Myocyte (in vitro differentiated cells): ENCODE data around the gene OR2A12. TPM values are rescaled to one million over a fixed set of nuclear protein-coding genes. Genes with fewer than 3 reads are reported as not detected.
"Not testable (repeated sequence)": the region's sequence is repeated elsewhere in the genome, so short reads cannot be mapped to it uniquely, and the experiment has no call there.

Experiments
- DNase-seq: peaks from one replicate; pipeline ENCODE4 v3.0.0-alpha.2; 2012; ENCODE audit warnings: low read depth
- polyA plus RNA-seq: library from polyadenylated mRNA; unstranded; fragments of >200 nt; gene quantifications from one replicate; pipeline ENCODE4 v1.2.1, GENCODE V29; 2012; ENCODE audit warnings: missing spikeins
- total RNA-seq: library from RNA; depleted of rRNA; stranded (reverse); fragments of >200 nt; gene quantifications from 2 replicates; pipeline ENCODE4 v1.2.3, GENCODE V29; 2014

The OR2A12 gene, protein sequence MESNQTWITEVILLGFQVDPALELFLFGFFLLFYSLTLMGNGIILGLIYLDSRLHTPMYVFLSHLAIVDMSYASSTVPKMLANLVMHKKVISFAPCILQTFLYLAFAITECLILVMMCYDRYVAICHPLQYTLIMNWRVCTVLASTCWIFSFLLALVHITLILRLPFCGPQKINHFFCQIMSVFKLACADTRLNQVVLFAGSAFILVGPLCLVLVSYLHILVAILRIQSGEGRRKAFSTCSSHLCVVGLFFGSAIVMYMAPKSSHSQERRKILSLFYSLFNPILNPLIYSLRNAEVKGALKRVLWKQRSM
- not detected in 2 replicates for total RNA-seq
- polyA plus RNA-seq, result not detected

DNA sequence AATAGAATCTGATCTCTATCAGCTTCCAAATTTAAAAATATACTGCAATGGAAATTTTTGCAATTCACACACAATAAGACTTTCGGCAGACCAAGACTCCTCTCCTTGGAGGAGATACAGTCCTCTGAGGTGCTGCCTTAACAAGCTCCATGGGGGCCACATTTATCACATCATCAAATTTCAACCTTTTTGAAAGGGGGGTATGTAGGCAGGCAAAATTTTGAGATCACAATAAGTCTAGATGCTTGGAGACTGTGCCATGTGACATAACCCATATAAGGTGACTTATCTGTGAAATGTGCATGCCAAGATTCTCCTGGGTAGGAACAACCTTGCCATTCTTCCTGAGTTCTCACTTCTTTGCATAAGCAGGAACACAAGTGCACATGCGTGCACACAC, at the start of gene OR2A12:
OR2A12 (plus strand) TSS at position 301 of the 400 bp plus-strand sequence. CDS start 8,830 bp downstream, outside the sequence.
- DNase-seq, result no peak

DNA sequence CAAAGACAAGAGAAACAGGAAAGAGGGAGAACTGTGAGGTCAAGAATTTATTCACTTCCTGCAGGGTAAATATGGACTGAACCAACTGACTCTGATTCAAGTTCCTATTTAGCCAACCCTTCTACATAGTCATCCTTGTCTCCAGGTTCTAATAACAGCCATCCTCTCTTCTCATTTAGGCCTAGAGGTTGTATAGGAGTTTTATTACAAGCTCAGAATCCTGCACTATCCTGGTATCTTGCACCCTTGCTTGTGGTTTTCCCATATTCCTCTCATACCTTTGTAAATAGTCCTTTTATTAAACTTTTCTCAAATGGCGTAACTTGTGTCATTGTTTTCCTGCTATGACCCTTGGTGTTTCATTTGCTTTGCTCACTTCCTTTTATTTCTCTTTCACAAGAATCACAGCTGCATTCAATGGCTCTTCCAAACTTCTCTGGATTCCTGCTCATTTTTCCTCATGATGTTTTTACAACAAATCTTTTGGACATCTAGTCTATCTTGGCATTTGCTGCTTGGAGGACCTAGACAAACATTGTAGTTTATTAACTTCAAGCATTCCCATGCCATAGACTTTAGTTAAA, 49.7 kb upstream of the OR2A12 start:
- no peak for DNase-seq

DNA sequence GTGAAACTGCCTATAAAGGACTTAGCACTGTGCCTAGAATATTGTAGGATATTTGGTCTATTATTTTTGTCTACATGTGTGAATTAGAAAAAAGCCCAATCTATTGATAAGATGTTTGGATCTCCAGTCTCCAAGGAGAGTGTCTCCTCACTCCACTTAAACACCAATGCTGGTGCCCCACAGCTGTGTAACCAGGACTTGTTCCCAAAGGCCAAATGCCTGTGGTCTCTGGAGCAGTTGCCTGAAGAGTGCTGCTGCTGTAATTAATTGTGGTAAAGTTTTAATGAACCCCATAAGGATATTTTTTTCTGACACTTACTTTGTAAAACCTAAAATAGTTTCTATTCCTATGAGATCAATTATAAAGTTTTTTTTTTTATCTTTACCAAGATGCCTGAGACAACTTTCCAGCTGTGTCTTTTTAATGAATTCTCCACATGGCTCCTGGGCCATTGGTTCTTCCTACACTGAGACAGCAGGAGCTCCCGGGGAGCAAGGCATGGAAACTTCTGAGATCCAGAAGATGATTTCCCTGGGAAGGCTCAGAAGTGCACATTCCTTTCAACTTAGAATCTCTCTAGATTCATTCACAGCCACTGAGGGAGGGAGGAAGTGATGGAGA, 48.6 kb upstream of the OR2A12 start:
- DNase-seq, result peak; percentile 65

DNA sequence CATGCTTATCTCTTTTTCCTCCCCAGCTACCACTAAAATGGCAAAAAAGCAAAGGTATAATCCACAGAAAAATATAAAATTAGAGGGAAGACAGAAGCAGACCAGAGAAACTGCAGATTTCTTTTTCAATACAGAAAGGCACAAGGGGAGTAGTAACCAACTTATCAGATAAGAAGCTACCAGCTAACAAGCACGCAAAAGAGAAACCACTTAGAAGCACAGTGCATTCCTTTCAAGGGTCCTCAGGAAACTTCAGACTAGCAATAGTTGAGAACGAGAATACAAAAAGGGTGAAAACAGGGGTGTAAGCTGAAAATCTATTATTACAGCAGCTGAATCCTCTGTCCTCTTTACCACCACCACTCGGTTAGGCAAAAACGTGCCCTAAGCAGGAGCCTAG, 47.2 kb upstream of the OR2A12 start:
- DNase-seq, result no peak

DNA sequence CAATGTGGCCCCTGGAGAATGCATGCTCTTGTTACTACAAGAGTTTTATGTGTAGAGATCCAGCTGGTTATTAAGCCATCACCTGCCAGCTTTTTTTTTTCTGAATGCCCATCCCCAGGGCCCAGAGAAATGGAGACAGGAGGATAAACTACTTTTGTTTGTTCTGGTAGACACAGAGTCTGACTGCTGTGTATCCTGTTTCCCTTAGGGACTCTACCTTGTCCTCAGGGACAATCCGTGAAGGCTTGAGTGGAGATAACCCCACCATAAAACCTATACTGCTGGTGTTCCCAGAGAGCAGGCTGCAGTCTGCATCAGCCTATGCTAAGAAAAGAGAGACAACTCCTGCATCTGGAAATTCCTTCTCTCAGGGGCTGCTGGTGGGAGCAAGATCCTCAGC, 37.4 kb upstream of the OR2A12 start, which contains the start of gene OR2A5:
OR2A5 (plus strand) TSS at position 301 of the 400 bp plus-strand sequence. CDS start 1,454 bp downstream, outside the sequence.
- DNase-seq, result no peak

DNA sequence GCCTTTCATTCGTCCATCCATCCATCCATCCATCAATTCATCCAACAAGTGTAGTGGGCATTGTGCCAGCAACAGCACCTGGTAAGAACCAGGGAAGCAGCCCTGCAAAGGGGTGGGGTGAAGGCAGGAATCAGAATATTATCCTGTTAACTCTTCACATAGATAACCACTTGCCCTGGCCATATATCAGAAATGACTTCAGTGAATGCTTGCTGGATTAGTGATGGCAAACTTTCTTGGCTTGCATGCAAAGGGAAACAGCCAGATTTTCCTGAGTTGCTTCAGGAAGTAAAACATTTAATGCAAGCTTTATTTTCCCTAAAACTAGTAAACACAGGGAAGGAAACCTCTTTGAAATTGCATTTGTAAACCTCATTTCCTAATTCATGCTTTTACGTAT, 36.6 kb upstream of the OR2A12 start:
- DNase-seq, result no peak

DNA sequence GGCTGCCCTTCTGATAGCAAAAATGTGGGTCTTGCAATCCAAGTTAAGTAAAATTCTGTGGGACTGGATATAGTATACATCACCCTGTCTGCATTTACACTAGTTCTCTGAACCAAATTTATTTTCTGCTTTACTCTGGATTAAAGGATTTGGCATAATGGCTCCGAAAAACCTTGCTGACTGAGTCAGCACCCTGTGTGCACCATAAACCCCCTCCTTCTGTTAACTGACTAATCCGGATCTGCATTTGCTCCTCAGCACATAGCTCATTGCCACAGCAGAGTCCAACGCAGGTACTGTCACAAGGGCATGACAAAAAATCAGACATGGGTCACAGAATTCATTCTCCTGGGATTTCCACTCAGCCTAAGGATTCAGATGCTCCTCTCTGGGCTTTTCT, 36.0 kb upstream of the OR2A12 start:
- no peak for DNase-seq

DNA sequence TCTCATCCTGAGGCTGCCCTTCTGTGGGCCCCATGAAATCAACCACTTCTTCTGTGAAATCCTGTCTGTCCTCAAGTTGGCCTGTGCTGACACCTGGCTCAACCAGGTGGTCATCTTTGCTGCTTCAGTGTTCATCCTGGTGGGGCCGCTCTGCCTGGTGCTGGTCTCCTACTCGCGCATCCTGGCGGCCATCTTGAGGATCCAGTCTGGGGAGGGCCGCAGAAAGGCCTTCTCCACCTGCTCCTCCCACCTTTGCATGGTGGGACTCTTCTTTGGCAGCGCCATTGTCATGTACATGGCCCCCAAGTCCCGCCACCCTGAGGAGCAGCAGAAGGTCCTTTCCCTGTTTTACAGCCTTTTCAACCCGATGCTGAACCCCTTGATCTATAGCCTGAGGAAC, 35.2 kb upstream of the OR2A12 start:
- not testable (repeated sequence) for DNase-seq

DNA sequence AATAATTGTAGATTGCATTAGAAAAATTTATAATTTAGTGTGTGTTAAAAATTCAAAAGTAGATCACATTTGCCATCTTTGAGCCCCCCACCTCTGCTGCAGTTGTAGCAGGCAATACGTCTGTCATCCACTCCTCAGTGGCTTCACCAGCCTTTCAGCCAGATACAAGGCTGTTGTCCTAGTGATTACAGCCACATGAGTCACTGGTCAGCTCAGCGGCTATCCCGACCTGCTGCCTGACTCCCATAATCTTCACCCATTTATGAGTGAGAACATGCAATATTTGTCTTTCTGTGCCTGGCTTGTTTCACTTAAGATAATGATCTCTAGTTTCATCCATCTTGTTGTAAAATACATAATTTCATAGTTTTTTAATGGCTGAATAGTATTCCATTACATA, 28.1 kb upstream of the OR2A12 start:
- DNase-seq, result peak; percentile 22

DNA sequence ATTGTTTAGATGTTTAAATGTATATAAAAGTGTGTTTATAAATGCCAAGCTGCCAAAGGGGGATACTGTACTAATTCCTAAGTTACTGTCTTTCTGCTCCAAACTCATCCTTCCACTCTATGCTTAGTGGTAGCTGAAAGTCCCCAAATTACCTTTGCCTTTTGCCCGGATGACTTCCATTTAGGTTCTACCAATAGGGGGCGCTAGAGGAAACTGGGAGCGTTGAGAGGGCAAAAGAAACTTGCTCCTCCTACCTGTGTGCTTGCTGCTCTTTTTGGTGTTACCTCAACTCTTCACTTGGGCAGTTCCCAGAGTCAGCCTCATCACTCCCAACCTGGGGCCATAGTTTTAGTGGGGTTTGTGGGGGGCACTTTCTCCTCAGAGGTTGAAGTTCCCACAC, 22.4 kb upstream of the OR2A12 start:
- DNase-seq, result no peak

DNA sequence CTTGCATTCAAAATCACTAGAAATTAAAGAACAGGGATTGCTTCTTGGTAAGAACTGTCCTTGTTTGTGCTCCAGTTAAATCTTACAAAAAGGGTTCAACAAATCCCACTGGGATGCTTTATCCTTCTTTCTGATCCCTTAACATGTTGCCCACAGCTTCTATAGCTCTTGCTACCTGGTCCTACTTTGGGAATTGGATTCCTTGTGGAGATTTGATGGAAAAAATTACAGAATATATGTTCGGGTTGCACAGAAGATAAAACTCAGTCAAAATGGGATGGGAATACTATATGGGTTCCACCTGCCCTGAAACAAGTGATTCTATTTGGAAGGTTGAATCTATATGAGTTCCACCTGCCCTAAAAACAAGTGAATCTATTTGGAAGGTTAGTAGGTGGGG, 16.6 kb upstream of the OR2A12 start, which contains the start of gene OR2A25:
OR2A25 (plus strand) TSS at position 301 of the 400 bp plus-strand sequence. CDS start 4,409 bp downstream, outside the sequence.
- DNase-seq, result no peak

DNA sequence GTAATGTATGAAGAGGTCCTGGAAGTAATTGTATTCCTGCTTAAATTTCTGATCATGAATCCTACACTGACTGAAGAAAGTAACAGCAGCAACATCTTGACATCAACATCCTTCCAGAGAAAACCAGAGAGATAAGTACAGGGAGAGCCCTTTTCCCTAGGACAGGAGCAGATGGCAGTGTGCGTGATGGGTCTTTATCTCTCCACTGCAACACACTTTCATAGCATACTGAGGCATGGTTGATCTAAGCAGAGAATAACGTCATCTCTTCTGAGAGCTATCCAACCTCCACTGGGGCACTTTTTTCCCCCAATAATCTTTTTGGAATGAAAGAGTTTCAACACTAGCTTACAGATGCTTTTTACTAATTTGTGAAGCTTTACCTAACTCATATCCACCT, 16.1 kb upstream of the OR2A12 start:
- DNase-seq, result no peak

DNA sequence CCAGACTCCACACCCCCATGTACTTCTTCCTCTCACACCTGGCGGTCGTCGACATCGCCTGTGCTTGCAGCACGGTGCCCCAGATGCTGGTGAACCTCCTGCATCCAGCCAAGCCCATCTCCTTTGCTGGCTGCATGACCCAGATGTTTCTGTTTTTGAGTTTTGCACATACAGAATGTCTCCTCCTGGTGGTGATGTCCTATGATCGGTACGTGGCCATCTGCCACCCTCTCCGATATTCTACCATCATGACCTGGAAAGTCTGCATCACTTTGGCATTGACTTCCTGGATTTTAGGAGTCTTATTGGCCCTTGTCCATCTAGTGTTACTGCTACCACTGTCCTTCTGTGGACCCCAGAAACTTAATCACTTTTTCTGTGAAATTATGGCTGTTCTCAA, 11.7 kb upstream of the OR2A12 start:
- no peak for DNase-seq

DNA sequence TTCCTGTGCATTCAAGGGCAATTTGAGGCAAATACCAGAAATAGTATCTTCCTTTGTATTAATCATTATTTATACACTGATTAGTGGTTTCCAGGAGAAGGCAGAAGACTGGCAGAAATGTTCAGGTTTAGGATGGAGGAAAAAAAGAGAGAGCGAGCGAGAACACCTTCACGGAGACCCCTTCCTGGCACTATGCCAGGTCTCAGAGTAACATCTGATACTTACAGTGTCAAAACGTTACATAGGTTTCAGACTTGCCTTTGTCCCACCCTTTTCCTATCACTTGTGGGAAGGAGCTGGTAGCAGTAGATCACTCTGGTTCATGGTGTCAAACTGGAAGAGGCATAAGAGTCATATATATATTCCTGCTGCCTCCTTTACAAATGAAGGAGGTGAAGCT, 652 bp downstream of the OR2A12 start:
- no peak for DNase-seq

DNA sequence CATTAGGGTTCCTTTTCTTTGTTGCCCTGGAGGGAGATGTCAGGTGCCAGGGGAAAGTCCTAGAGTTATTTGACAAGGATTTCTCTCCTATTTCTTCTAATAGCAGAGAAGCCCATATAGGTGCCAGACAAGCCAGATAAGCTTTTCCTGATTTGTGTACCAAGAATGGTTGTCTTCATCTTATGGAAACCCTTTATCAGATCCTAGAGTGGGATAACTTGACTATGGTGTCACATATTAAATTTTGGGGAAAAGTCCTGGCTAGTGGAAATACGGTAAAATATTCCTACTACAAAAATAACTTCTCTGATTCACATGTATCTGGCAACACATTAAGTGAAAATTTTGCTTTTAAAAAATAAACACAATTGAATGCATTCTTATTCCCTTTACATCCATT, 1.2 kb downstream of the OR2A12 start:
- no peak for DNase-seq

DNA sequence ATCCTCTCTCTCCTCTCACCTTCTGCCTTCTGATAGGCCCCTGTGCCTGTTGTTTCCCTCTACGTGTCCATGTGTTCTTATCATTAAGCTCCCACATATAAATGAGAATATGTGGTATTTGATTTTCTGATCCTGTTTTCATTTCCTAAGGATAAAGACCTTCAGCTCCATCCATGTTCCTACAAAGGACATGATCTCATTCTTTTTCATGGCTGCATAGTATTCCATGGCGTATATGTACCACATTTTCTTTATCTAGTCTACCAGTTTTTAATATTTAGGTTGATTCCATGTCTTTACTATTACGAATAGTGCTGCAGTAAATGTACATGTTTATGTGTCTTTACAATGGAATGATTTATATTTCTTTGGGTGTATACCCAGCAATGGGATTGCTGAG, 4.6 kb downstream of the OR2A12 start:
- DNase-seq, result no peak

DNA sequence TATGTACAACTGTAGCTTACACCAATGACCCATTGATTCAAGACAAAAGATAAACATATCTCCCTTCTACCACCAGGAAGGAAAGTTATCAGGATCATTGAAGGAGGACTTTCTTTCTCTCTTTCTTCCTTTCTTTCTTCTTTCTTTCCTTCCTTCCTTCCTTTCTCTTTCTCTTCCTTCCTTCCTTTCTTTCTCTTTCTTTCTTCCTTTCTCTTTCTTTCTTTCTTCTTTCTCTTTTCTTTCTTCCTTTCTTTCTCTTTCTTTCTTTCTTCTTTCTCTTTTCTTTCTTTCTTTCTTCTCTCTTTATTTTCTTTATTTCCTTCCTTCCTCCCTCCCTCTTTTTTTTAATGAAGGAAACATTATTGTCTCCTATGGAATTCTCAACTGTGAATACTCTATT, 12.7 kb downstream of the OR2A12 start:
- DNase-seq, result no peak

DNA sequence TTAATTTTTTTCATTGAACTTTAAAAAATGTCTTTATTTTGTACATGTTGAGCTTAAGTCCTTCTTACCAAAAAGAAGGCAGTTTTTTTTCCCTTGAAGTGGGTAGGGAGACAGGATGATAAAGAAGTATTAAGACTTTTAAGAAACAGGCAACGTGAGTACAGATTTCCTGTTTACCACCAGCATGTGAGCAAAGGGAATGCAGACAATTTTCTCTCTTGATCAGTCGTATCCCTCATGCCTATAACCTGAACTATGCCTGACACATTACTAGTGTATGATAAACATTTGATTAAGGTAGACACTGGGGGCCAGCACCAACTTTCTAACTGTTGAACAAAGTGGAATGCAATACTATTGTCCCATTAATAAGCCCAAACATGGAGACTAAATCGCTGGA, 14.5 kb downstream of the OR2A12 start:
- no peak for DNase-seq

DNA sequence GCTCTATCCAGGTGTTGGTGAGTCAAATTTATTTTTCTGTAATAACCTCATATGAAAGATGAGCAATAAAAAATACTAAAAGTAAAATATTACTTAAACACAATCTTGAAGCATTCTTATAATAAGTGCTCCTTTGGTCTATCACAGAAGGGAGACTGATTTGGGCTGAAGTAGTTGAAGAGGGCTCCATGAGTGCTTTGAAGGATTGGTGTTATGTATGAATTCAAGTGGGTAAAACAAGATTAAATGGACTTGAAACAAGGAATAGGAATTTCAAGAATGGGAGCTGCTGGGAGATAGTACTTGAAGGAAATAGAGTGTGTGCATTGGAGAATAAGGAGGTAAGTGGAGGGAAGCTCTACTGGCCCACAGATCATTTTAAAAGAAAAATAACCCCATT, 16.0 kb downstream of the OR2A12 start:
- DNase-seq, result no peak

DNA sequence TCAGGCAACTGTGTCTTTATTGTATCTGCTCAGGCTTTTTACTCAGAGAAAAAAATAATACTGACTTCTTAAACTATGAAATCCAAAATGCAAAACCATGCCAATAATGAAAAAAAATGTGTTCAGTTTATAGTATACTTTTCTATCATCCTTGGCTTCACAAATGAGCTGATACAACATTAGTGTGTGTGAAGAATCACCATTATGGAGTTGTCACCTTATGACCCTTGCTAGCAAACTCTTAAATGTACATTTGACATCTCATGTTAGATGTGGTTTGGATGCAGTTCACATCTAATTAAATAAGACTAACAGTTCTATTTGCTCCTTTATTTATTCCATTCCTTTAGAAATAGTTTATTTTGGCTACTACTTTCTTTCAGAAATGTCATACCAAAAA, 19.1 kb downstream of the OR2A12 start:
- no peak for DNase-seq

DNA sequence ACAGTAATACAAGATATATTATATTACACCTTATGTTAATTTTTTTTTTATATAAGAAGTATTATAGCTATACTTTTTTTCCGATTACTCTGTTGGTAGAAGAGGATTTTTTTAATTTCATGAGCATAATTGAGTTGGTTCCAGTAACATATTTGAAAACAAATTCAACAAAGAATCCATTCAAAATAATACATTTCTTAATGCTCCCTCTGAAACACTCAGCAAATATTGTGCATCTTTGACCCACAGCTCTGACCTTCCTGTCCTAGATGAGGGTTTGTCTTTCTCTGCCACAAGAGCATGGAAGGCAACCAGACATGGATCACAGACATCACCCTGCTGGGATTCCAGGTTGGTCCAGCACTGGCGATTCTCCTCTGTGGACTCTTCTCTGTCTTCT, 23.2 kb downstream of the OR2A12 start, which contains the start of gene OR2A2:
OR2A2 (plus strand) TSS at position 301 of the 400 bp plus-strand sequence; CDS start at position 301, 0 bp downstream.
- DNase-seq, result no peak

DNA sequence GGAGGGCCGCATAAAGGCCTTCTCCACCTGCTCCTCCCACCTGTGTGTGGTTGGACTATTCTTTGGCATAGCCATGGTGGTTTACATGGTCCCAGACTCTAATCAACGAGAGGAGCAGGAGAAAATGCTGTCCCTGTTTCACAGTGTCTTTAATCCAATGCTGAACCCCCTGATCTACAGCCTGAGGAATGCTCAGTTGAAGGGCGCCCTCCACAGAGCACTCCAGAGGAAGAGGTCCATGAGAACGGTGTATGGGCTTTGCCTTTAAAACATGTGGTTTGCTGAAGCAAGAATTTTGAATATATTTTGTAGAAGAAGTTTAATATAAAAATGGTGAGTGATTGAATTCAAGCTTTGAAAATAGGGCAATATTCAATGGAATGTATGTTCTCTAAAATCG, 24.2 kb downstream of the OR2A12 start:
- DNase-seq, result no peak
